Activated naive CD8-positive, alpha-beta T cell treated with anti-CD3 and anti-CD28 coated beads, Interleukin-2, amount 50 U/mL, for 16 hours (primary cell): ENCODE data around the gene KLK13.

Experiments used
- DNase-seq: peaks from one replicate; pipeline ENCODE4 v3.0.0-alpha.2; 2020; ENCODE audit warnings: low read depth, low spot score

Gene KLK13

GRCh38 chr19:51020988-51021651 is 43.8 kb downstream of the KLK13 start:
- DNase-seq = no peak

- no peak for DNase-seq
Observed at GRCh38 chr19:51019544-51019925, 45.4 kb downstream of the KLK13 start, which contains the start of gene KLK10. TSS of gene KLK10 (minus strand) at chr19:51019709. CDS start at chr19:51019130, 579 bp downstream.

DNA sequence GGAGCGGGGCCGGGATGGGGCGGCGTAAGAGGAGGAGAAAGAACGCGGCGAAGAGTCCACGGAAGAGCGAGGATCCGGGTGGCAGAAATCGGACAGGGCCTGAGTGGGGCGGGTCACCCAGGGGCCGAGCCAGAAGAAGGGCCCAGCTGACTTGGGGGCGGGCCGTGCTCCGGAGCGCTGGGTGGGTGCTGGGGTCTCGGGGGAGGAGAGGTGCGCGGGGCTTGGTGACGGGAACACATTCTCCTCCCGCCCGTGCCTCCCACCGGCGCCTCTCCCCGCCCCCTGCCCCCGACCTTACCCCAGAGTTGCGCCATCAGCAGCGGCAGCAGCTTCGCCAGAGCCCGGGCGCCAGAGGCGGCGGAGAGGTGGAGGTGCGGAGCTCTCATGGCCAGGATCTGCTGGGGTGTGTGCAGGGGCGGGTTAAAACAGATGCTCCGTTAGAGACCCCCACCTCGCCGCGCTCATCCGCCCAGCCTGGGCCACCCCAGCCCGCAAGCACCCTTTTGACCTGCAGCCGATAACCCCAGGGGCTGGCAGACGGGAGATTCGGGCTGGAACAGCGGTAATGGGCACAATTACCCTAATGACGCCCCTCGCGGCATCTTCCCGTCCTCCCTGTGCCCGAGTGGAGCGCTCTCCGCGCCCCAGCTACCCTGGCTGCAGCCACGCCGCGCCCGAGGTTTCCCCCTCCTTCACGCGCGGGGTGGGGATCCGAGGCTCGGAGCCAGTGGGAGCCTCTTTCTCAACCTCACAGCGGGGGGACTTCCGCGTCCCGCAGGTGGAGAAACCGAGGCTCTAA is 45.9 kb downstream of the KLK13 start:
- no peak for DNase-seq

- no peak for DNase-seq
Observed at GRCh38 chr19:51016798-51017683, 47.9 kb downstream of the KLK13 start.

DNA sequence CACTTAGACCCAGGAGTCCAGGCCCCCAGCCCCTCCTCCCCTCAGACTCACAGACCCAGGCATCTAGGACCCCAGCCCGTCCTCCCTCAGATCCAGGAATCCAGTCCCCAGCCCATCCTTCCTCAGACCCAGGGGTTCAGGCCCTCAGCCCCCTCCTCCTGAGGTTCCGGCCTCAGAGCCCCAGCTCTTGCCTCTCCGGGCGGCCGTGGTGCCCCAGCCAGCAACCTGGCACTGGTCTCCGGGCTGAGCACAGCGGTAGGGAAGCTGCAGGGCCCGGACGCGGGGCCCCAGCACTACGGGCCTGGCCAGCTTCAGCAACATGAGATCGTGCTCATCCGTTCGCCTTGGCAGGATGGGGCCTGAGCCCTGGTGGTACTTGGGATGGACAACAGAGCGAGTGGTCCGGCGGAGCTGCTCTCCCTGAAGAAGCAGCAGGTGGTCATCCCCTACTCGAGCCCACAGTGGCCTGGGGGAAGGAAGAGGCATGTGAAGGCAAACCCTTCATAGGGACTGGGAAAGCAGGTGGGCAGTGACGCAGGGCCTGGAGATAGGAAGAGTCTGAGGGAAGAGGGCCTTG is 49.1 kb downstream of the KLK13 start:
- DNase-seq = no peak

- no peak for DNase-seq
Observed at GRCh38 chr19:51014242-51014641, 50.6 kb downstream of the KLK13 start.

DNA sequence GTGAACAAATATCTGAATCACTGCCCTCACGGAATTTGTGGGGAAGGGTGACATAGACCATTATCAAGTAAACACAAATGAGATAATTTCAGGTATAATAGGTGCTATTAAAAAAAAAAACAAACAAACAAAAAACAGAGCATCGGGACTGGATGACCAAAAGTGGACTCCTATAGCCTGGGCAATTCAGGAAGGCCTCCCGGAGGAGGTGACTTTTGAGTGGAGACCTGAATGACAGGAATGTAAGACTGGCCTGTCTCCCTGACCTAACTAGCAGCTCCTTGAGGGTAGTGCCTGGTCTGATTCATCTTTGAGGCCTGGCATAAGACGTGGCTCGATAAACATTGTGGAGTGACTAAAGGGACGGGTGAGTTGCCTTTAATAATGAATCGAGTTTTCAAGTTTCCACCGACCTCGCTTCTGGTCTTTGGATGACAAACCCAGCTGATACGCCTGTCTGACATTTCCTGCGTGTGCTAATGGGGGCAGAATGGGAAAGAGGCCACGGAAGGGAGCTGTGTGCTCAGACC is 52.2 kb downstream of the KLK13 start:
- DNase-seq = no peak

DNA sequence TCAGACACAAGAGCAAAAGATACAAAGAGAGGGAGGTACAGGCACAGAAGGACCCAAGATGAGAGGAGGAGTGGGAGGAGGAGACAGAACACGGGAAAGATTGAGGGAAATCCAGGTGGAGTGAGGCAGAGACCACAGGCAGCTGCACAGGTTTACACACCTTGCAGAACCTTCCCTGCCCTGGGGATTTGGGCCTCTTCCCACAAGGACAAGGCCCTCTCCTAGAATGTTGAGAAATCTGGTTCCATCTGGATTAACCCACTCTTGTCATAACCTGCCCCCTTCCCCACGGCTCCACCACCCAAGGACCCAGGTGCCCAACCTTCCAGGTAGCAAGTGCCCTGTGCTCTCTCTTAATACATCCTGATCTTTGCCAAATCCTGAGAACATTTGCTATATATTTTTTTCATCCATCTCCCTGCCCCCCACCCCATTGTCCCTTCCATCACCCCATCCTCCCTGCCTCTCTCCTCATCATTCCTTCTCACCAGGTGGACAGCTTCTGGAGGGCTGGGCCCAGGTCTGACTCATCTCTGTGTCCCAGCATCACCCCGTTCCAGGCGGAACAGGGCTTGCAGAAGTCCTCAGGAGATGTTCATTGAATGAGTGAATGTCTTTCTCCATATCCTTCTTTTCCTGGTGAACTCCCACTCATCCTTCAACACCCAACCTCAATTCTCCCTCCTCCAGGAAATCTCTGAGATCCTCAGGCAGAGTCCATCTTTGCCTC is 54.7 kb downstream of the KLK13 start:
- DNase-seq = no peak

GRCh38 chr19:51009061-51009891 is 55.6 kb downstream of the KLK13 start:
- no peak for DNase-seq

DNA sequence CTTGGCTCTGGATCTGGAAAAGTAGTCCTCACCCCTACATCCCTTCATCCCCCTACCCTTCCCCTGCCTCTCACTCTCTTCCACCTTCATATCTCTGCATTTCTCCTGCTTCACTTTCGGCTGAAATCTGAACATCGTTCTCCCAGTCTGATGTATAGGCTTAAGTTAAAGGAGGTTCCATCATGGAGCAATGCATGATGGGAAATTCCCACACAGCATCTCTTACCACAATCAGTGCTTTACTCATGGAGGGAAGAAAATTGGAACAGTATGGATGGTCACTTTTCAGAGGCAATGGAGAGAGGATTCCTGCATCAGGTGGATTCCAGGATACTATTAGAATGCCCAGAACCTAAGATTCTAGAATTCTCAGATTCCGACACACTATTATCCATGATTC is 57.4 kb downstream of the KLK13 start:
- DNase-seq = no peak

DNA sequence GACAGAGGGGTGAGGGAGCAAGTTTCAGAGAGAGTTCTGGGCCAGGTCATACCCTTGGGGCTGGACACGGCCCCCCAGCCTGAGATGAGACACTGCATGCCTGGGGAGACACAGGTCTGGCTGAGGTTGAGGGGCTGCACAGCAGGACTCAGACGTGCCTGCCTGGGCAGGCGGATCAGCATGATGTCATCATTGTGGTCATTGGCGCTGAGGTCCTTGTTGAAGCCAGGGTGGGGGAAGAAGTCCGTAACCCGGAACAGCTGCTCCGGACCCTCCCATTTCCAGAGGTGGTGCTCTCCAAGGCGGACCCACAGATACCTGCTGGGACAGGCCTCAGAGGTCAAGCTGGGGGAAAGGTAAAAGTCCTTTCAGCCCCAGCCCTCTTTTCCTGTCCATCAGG is 58.5 kb downstream of the KLK13 start:
- DNase-seq = no peak
